Common myeloid progenitor, CD34-positive (primary cell): Measurements from ENCODE around the gene ZNF775.

Source experiments
- CTCF ChIA-PET: fragments of 350-600 bp; sonication (Branson Sonifier 250); formaldehyde crosslinking; loops from one replicate; lab custom pipeline; 2021; ENCODE audit warnings: antibody characterized with exemption; lab: Charles Lee
- POLR2A ChIA-PET: fragments of 350-600 bp; sonication (Branson Sonifier 250); formaldehyde crosslinking; loops from one replicate; lab custom pipeline; 2021; ENCODE audit warnings: antibody characterized with exemption; lab: Charles Lee
- DNase-seq, 3 donors: peaks; one replicate each; pipeline versions ENCODE4 v3.0.0 to v3.0.0-alpha.2; 2013
- H3K27ac ChIP-seq, 2 experiments: 1 replicate in 1 of 2; 2 replicates in 1 of 2; pipeline ENCODE4 v1.7.0; 2013; ENCODE audit warnings: inconsistent platforms in 2 of 2, low read length in 2 of 2, mild to moderate bottlenecking in 2 of 2, low read depth in 1 of 2, moderate library complexity in 1 of 2; ENCODE audit not compliant: severe bottlenecking in 2 of 2, insufficient read depth in 1 of 2, poor library complexity in 1 of 2
- H3K27me3 ChIP-seq, 5 experiments: replicated peaks in 2 of 5; 1 replicate in 3 of 5; 2 replicates in 2 of 5; pipeline versions ENCODE4 v1.6.1 to v1.7.0; 2013; ENCODE audit warnings: low read length in 4 of 5, mild to moderate bottlenecking in 2 of 5, moderate library complexity in 2 of 5, inconsistent platforms in 1 of 5; ENCODE audit not compliant: insufficient read depth in 5 of 5, control insufficient read depth in 4 of 5
- H3K36me3 ChIP-seq, 4 experiments: 1 replicate in 2 of 4; 2 replicates in 2 of 4; pipeline versions ENCODE4 v1.6.1 to v1.7.0; 2013; ENCODE audit warnings: low read length in 3 of 4, control low read depth in 1 of 4, mild to moderate bottlenecking in 1 of 4; ENCODE audit not compliant: control insufficient read depth in 4 of 4, insufficient read depth in 4 of 4
- H3K4me1 ChIP-seq, 4 experiments: 1 replicate in 3 of 4; 2 replicates in 1 of 4; pipeline versions ENCODE4 v1.6.1 to v1.7.1; 2013; ENCODE audit warnings: low read length in 3 of 4, mild to moderate bottlenecking in 3 of 4, control low read depth in 1 of 4, inconsistent platforms in 1 of 4, moderate library complexity in 1 of 4; ENCODE audit not compliant: control insufficient read depth in 4 of 4, insufficient read depth in 4 of 4; ENCODE audit errors: control extremely low read depth in 1 of 4
- H3K4me3 ChIP-seq, 7 experiments: 1 replicate in 4 of 7; 2 replicates in 3 of 7; pipeline versions ENCODE4 v1.5.1 to v1.7.0; 2013; ENCODE audit warnings: mild to moderate bottlenecking in 7 of 7, low read length in 6 of 7, moderate library complexity in 6 of 7, inconsistent platforms in 2 of 7, low read depth in 2 of 7, control low read depth in 1 of 7; ENCODE audit not compliant: insufficient read depth in 4 of 7, control insufficient read depth in 1 of 7; ENCODE audit errors: extremely low read depth in 1 of 7
- H3K9me3 ChIP-seq, 5 experiments: 1 replicate in 4 of 5; 2 replicates in 1 of 5; pipeline versions ENCODE4 v1.6.1 to v1.7.1; 2013; ENCODE audit warnings: low read length in 4 of 5, mild to moderate bottlenecking in 2 of 5, inconsistent platforms in 1 of 5, low read depth in 1 of 5, moderate library complexity in 1 of 5; ENCODE audit not compliant: control insufficient read depth in 4 of 5, insufficient read depth in 2 of 5; ENCODE audit errors: control extremely low read depth in 1 of 5
- WGBS: methylation state at CpG from one replicate; pipeline ENCODE4 v1.1.5; 2013; ENCODE audit not compliant: insufficient coverage; 5-methylcytosine and 5-hydroxymethylcytosine counted together

The ZNF775 gene

GRCh38 chr7:150442811-150443210 is 63.7 kb downstream of the ZNF775 start:
- H3K36me3 ChIP-seq: no peaks in the 10 kb centered on the region
- DNase-seq: no peak
- peak overlapping the region in 1 of 7 experiments; percentile 10 for H3K4me3 ChIP-seq
- WGBS: 97% methylated on average over 17 of the region's 20 CpGs
- H3K9me3 ChIP-seq: peaks cover 0 to 15% (median 6%) of the 10 kb centered on the region in 5 experiments
- ChIA-PET CTCF (no interaction called here), POLR2A (interaction anchor here (1.4 kb wide), 1 partner anchor 14 kb away, joined by 4 read pairs; no protein-coding TSS in a partner anchor)
- no peaks in the 10 kb centered on the region for H3K27me3 ChIP-seq
- H3K27ac ChIP-seq: peak overlapping the region in 1 of 2 experiments; percentile 47
- peaks cover 3 to 43% (median 35%) of the 10 kb centered on the region in 4 experiments for H3K4me1 ChIP-seq

- Histone ChIP-seq H3K36me3 (no peaks in the 10 kb centered on the region), H3K4me1 (peaks cover 5 to 53% (median 44%) of the 10 kb centered on the region in 4 experiments), H3K27me3 (no peaks in the 10 kb centered on the region), H3K4me3 (peak overlapping the region in 1 of 7 experiments; percentile 12), H3K9me3 (peaks cover 0 to 15% (median 6%) of the 10 kb centered on the region in 5 experiments), H3K27ac (peak overlapping the region in 1 of 2 experiments; percentile 47)
- WGBS: 47% methylated on average over 16 of the region's 18 CpGs
- peak; percentile 54 to 84 (median 78) for DNase-seq
- CTCF ChIA-PET: interaction anchor here (2.4 to 3.1 kb wide), 2 partner anchors 11 to 315 kb away, joined by 5 to 9 read pairs; no protein-coding TSS in a partner anchor
- POLR2A ChIA-PET: interaction anchor here (1.4 kb wide), 1 partner anchor 15 kb away, joined by 4 read pairs; no protein-coding TSS in a partner anchor
Measured at GRCh38 chr7:150443793-150444540, 64.8 kb downstream of the ZNF775 start.

GRCh38 chr7:150444674-150445365 is 65.7 kb downstream of the ZNF775 start:
- no peak for DNase-seq
- POLR2A ChIA-PET: no interaction called here
- H3K27ac ChIP-seq: no peak overlapping the region
- no peaks in the 10 kb centered on the region for H3K36me3 ChIP-seq
- peaks cover 8 to 59% (median 51%) of the 10 kb centered on the region in 4 experiments for H3K4me1 ChIP-seq
- H3K4me3 ChIP-seq: no peak overlapping the region
- CTCF ChIA-PET: interaction anchor here (0.6 to 7.5 kb wide), 8 partner anchors 9 to 319 kb away, joined by 3 to 59 read pairs (median 3); no protein-coding TSS in a partner anchor
- H3K27me3 ChIP-seq: no peaks in the 10 kb centered on the region
- WGBS: 67% methylated on average over 7 of the region's 7 CpGs
- H3K9me3 ChIP-seq: peaks cover 0 to 15% (median 6%) of the 10 kb centered on the region in 5 experiments

- H3K9me3 ChIP-seq: peaks cover 0 to 10% (median 6%) of the 10 kb centered on the region in 5 experiments
- no peaks in the 10 kb centered on the region for H3K27me3 ChIP-seq
- WGBS: no CpG with 5 or more reads among the region's 2 CpGs
- DNase-seq: peak in 1 of 3 donors; percentile 38
- peaks cover 8 to 75% (median 66%) of the 10 kb centered on the region in 4 experiments for H3K4me1 ChIP-seq
- no peak overlapping the region for H3K4me3 ChIP-seq
- POLR2A ChIA-PET: interaction anchor here (0.5 kb wide), 1 partner anchor 223 kb away, joined by 5 read pairs; no protein-coding TSS in a partner anchor
- CTCF ChIA-PET: interaction anchor here (0.6 to 7.5 kb wide), 12 partner anchors 13 to 332 kb away, joined by 3 to 59 read pairs (median 4); no protein-coding TSS in a partner anchor
- H3K36me3 ChIP-seq: no peaks in the 10 kb centered on the region
- H3K27ac ChIP-seq: no peak overlapping the region
Measured at GRCh38 chr7:150446288-150446938, 67.3 kb downstream of the ZNF775 start.
